BLaER1 (cell line): ENCODE data around the gene FGD3.

Experiments used
- H3K27ac ChIP-seq: shearing (Covaris generic); formaldehyde crosslinking; 2 replicates; pipeline ENCODE4 v1.8.1; 2022
- H3K27me3 ChIP-seq: shearing (Covaris generic); formaldehyde crosslinking; 2 replicates; pipeline ENCODE4 v1.8.1; 2022
- H3K36me3 ChIP-seq: shearing (Covaris generic); formaldehyde crosslinking; 2 replicates; pipeline ENCODE4 v1.8.1; 2022
- H3K4me1 ChIP-seq: shearing (Covaris generic); formaldehyde crosslinking; 2 replicates; pipeline ENCODE4 v1.8.1; 2022
- H3K4me2 ChIP-seq: shearing (Covaris generic); formaldehyde crosslinking; 2 replicates; pipeline ENCODE4 v1.8.1; 2022
- H3K4me3 ChIP-seq: shearing (Covaris generic); formaldehyde crosslinking; 2 replicates; pipeline ENCODE4 v1.8.1; 2022
- H3K9ac ChIP-seq: shearing (Covaris generic); formaldehyde crosslinking; 2 replicates; pipeline ENCODE4 v1.8.1; 2022
- H3K9me3 ChIP-seq: shearing (Covaris generic); formaldehyde crosslinking; 2 replicates; pipeline ENCODE4 v1.8.1; 2022
- H4K20me1 ChIP-seq: shearing (Covaris generic); formaldehyde crosslinking; 2 replicates; pipeline ENCODE4 v1.8.1; 2022
- Cebpa-rat ChIP-seq: shearing (Covaris generic); IDR thresholded peaks from 2 replicates; pipeline ENCODE4 v1.8.1; 2022

FGD3 gene

DNA sequence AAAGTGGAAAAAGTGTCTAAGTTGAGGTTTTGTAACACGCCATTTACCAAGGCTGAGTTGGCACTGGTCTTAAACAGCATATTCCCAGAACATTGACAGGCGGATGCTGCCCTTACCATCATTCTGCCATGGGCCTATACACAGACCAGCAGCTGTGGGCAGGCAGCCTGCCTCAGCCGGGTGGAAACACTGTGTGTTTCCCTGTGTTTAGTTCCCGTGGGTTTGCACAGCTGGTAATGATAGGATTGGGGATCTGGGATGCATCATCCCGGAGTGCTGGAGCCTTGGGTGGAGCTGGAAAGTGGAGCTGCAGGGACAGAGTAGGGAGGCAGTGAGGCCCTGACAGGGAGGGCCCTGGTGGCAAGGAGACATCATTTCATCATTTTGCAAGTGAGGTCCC, 5.5 kb upstream of the FGD3 start:
- TF ChIP-seq Cebpa-rat, result no peak
- H3K27ac ChIP-seq, result no peak overlapping the region
- H4K20me1 ChIP-seq, result no peaks in the 10 kb centered on the region
- H3K9ac ChIP-seq, result no peak overlapping the region
- H3K36me3 ChIP-seq, result no peaks in the 10 kb centered on the region
- H3K4me3 ChIP-seq, result no peak overlapping the region
- H3K27me3 ChIP-seq, result no peaks in the 10 kb centered on the region
- peaks cover 3% of the 10 kb centered on the region for H3K4me1 ChIP-seq
- H3K4me2 ChIP-seq, result no peak overlapping the region
- peaks cover 12% of the 10 kb centered on the region; the same call in 1 of the 2 replicates for H3K9me3 ChIP-seq

DNA sequence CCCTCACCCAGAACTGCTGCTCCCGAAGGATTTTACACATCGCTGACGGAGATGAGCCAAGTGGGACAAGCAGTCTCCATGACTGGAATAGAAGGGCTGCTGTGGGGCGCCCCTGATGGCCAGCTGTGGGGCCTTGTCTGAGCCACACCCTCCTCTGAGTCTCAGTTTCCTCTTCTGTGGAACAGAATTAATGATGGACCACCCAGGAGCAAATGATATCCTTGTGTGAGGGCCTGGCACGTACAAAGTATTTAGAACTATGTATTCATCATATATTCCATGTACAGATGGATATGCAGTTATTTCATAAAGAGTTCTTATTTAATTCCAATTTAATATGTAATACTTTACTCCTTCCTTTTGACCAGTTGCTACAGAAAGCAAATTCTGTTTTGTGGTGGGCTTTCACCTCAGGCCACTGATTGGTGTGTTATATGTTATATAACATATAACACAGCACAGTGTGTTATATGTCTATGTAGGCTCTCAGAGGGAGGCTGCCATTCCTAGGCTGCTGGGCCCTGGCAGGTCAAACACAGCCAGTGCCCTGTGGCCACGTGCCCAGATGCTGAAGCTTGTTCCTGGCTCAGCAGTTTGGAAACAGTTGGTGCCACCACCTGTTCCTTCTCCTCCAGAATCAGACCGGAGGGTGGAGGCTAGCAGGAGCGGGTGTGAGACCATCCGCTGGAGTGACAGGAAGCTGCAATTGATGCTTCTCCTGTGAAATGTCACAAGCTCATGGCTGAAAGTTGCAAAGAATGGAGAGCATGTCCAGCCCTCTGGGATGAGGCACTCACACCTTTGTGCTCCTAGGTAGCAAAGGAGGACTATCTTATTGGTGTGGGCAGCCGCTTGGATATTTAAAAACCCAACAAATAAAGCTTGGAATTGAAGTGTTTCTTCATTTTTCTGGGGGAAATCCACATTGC, 4.4 kb upstream of the FGD3 start:
- Histone ChIP-seq H3K4me2 (no peak overlapping the region), H3K4me3 (no peak overlapping the region), H3K36me3 (no peaks in the 10 kb centered on the region), H3K9me3 (peaks cover 12% of the 10 kb centered on the region; the same call in 1 of the 2 replicates), H3K4me1 (peaks cover 14% of the 10 kb centered on the region), H3K27me3 (0 out of 2 replicates have a peak, but pooled peaks cover 4% of the 10 kb centered on the region), H3K27ac (no peak overlapping the region), H3K9ac (no peak overlapping the region), H4K20me1 (no peaks in the 10 kb centered on the region)
- TF ChIP-seq Cebpa-rat, result no peak

DNA sequence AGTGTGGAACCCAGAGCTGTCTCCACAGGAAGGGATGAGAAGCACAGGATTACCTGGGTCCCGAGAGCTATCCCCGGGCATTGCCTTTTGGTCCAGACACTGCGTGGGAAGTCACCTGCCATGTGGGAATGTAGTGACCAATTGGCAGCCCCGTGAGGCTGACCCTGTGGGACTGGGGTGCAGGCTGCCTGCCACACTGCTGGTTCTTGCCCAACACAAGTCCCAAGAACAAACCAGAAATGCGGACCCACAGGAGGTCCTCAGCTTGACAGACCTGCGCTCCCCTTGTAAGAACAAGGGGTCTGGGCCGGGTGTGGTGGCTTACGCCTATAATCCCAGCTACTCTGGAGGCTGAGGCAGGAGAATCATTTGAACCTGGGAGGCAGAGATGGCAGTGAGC, 2.4 kb upstream of the FGD3 start:
- Histone ChIP-seq H3K27ac (no peak overlapping the region), H3K4me3 (no peak overlapping the region), H3K36me3 (no peaks in the 10 kb centered on the region), H3K4me2 (no peak overlapping the region), H3K27me3 (0 out of 2 replicates have a peak, but pooled peaks cover 4% of the 10 kb centered on the region), H3K4me1 (peaks cover 17% of the 10 kb centered on the region), H4K20me1 (no peaks in the 10 kb centered on the region), H3K9me3 (peaks cover 12% of the 10 kb centered on the region; the same call in 1 of the 2 replicates), H3K9ac (no peak overlapping the region)
- no peak for TF ChIP-seq Cebpa-rat

DNA sequence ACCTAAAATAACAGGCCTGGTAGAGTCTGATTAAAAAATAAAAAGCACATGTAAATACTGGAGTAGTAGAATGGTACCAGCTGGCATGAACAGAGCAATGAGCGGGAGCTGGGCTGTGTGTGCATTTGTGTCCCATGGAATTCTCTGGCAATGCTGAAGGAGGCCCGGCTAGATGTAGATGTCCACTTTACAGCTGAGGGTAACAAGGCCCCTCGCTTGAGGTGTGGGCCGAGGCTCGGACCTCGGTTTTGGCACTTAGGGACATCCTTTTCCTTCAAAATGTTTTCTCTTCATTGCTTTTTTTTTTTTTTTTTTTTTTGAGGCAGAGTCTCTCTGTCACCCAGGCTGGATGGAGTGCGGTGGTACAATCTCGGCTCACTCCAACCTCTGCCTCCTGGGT, 1.5 kb upstream of the FGD3 start:
- Histone ChIP-seq H3K9ac (no peak overlapping the region), H3K4me1 (peaks cover 17% of the 10 kb centered on the region), H3K27ac (no peak overlapping the region), H3K4me2 (no peak overlapping the region), H3K27me3 (0 out of 2 replicates have a peak, but pooled peaks cover 4% of the 10 kb centered on the region), H3K36me3 (no peaks in the 10 kb centered on the region), H4K20me1 (no peaks in the 10 kb centered on the region), H3K4me3 (no peak overlapping the region), H3K9me3 (peaks cover 12% of the 10 kb centered on the region; the same call in 1 of the 2 replicates)
- TF ChIP-seq Cebpa-rat, result no peak

DNA sequence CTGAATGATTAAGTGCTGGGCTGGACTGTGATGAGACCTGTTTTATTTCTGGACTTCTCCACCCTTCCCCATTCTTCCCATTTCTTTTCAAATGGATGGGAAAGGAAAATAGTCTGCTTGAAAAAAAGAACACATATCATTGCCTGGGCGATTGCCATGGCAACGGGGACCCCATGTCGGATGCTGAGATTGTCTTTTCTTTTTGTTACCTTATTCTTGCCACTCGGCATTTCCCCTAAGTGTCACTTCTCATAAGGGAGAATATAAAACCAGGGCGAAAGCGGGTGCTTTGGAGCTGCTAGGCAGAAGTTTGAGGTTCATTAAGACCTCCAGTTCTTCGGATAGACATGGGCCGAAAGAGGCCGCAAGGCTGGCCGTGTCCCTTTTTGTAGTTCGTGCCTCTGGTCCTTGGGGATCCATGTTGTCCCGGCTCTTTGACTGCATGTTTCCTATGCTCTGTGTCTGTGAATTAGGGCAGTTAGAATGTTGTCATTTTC, 763 bp downstream of the FGD3 start:
- peaks cover 17% of the 10 kb centered on the region for H3K4me1 ChIP-seq
- H3K9me3 ChIP-seq, result peaks cover 12% of the 10 kb centered on the region; the same call in 1 of the 2 replicates
- H3K4me2 ChIP-seq, result peak overlapping the region; percentile 93
- no peak for TF ChIP-seq Cebpa-rat
- H3K36me3 ChIP-seq, result no peaks in the 10 kb centered on the region
- H3K4me3 ChIP-seq, result 0 out of 2 replicates have a peak overlapping the region, but pooled peaks have one; percentile 64
- H3K27ac ChIP-seq, result no peak overlapping the region
- H3K27me3 ChIP-seq, result 0 out of 2 replicates have a peak, but pooled peaks cover 4% of the 10 kb centered on the region
- peak overlapping the region; percentile 64; the same call in 1 of the 2 replicates for H3K9ac ChIP-seq
- no peaks in the 10 kb centered on the region for H4K20me1 ChIP-seq

DNA sequence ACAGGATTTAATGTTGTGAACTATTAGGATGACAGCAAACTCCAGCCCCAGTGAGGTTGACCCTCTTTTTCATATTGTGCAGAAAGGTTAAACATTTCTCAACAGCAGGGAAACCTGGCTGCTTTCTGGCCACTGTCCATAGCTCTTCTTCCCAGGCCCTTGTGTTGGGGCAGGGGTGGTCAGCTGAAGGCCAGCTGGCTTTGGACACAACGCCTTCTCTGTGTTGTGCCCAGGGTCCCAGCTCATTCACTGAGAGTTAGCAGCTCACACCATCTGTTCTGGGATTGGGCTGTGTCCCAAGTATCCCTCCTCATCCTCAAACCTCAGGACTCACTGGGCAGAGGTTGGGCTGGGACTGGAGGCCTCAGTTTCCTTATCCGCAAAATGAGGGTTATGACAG, 1.3 kb downstream of the FGD3 start:
- Histone ChIP-seq H4K20me1 (no peaks in the 10 kb centered on the region), H3K36me3 (no peaks in the 10 kb centered on the region), H3K9me3 (peaks cover 12% of the 10 kb centered on the region; the same call in 1 of the 2 replicates), H3K4me3 (no peak overlapping the region), H3K4me2 (no peak overlapping the region), H3K27ac (no peak overlapping the region), H3K4me1 (peaks cover 20% of the 10 kb centered on the region), H3K9ac (no peak overlapping the region), H3K27me3 (0 out of 2 replicates have a peak, but pooled peaks cover 4% of the 10 kb centered on the region)
- no peak for TF ChIP-seq Cebpa-rat

DNA sequence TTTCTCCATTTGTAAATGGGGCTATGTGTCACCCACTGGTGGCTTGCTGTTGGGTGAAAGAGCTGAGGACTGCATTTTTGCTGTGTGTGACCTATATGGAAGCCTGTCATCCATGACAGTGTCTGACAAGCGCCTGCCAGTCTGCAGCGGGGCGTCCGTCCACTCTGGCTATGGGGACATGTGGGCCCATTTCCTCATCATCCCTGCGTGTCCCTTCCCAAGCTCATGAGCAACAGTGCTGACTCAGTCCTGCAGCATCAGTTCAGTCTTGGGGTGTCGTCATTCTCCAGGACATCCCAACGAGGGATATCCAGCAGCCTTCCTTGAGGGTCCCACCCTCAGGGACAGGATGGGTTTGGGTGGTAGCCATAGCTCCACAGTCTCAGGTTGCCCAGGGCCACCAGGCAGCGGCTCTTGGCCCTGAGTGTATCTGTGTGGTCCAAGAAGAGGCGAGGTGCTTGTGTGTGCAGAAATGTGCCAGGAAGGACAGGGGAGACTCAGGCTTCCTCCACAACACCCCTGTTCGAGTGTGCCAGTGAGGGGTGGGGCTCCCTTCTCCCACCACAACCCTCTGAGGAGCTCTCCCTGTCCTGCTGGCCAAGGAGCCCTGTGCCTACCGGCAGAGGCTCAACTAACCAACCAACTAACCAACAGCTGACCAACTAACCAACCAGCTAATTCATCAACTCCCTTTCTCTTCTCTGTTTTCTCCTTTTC, 2.1 kb downstream of the FGD3 start:
- Histone ChIP-seq H3K4me1 (peaks cover 27% of the 10 kb centered on the region), H3K4me2 (peak overlapping the region; percentile 26; the same call in 1 of the 2 replicates), H3K36me3 (no peaks in the 10 kb centered on the region), H3K27ac (no peak overlapping the region), H3K27me3 (0 out of 2 replicates have a peak, but pooled peaks cover 4% of the 10 kb centered on the region), H3K9me3 (peaks cover 12% of the 10 kb centered on the region; the same call in 1 of the 2 replicates), H3K9ac (no peak overlapping the region), H3K4me3 (no peak overlapping the region), H4K20me1 (no peaks in the 10 kb centered on the region)
- TF ChIP-seq Cebpa-rat, result no peak

DNA sequence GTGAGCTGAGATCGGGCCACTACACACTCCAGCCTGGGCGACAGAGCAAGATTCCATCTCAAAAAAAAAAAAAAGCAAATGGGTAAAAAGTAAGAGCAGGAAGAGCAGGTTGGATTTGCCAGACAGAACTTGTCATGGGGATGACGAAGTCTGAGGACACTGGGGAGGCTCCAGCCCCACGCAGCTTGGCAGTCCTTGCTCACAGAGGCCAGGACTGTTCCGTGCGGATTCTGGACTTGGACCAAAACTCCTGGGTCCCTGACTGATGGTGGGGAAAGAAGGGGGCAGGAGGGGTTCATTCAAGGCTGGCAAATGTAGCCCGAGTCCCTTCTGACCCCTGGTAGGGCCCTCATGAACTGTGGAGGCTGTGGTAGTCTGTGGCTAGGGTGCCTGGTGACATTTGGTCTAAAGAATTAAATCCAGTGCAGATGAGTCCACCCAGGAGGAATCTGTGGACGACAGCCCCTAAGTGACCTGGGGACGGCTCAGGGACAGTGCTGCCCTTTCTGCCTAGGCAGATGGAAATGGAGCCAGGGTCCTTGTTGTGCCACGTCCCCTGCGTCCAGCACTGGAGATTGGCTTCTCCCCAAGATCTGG, 3.1 kb downstream of the FGD3 start:
- no peaks in the 10 kb centered on the region for H3K36me3 ChIP-seq
- no peak overlapping the region for H3K27ac ChIP-seq
- no peak overlapping the region for H3K4me2 ChIP-seq
- no peak for TF ChIP-seq Cebpa-rat
- H3K4me3 ChIP-seq, result no peak overlapping the region
- 0 out of 2 replicates have a peak, but pooled peaks cover 4% of the 10 kb centered on the region for H3K27me3 ChIP-seq
- H3K9ac ChIP-seq, result no peak overlapping the region
- H3K9me3 ChIP-seq, result peaks cover 10% of the 10 kb centered on the region; the same call in 1 of the 2 replicates
- H4K20me1 ChIP-seq, result no peaks in the 10 kb centered on the region
- peaks cover 34% of the 10 kb centered on the region for H3K4me1 ChIP-seq

DNA sequence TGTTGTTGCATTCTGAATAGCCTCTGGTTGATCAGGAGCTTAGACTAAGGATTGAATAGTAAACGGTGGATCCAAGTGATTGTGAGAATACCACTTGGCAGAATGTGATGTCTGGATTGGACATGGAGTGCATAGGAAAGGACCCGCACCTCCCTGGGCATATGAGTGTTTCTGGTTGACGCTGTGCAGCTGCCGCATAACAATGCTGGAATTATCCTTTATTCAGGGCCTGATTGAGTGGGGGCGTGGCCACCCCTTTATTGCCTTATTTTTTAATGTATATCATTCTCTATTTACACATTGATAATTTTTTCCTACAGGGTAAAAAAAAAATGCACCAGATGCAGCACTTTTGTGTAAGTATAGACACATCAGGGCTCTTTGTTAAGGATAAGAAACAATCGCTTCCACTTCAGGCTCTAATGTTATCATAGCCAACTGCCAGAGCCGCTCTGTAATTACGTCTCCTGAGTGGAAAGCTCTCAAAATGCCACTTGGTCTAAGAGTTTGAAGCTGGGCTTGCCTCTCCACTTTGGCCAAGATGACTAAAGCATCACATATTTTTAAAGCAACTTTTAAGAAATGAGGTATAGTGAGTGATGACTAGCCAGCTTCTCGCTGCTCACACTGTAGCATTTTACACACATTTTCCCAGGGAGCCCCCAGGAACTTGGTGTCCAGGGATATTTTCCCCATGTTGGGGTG, 5.7 kb downstream of the FGD3 start:
- no peaks in the 10 kb centered on the region for H4K20me1 ChIP-seq
- no peak for TF ChIP-seq Cebpa-rat
- H3K27ac ChIP-seq, result no peak overlapping the region
- no peaks in the 10 kb centered on the region for H3K36me3 ChIP-seq
- peaks cover 19% of the 10 kb centered on the region for H3K4me1 ChIP-seq
- no peaks in the 10 kb centered on the region for H3K27me3 ChIP-seq
- H3K9me3 ChIP-seq, result no peaks in the 10 kb centered on the region
- no peak overlapping the region for H3K4me2 ChIP-seq
- no peak overlapping the region for H3K4me3 ChIP-seq
- H3K9ac ChIP-seq, result no peak overlapping the region
